Brain microvascular endothelial cell (primary cell): Measurements from ENCODE around the gene EXOG.

Experiments
- DNase-seq: peaks from one replicate; pipeline ENCODE4 v3.0.0-alpha.2; 2020
- H3K27ac ChIP-seq: fragments of 250-450 bp; sonication (Bioruptor Pico); 2 replicates; pipeline ENCODE4 v1.5.1; 2020; ENCODE audit warnings: mild to moderate bottlenecking, moderate library complexity
- H3K27me3 ChIP-seq: fragments of 250-450 bp; sonication (Bioruptor Pico); replicated peaks from 2 replicates; pipeline ENCODE4 v1.5.1; 2020; ENCODE audit warnings: mild to moderate bottlenecking
- H3K36me3 ChIP-seq: fragments of 250-450 bp; sonication (Bioruptor Pico); replicated peaks from 2 replicates; pipeline ENCODE4 v1.5.1; 2020; ENCODE audit warnings: mild to moderate bottlenecking
- H3K4me3 ChIP-seq: 2 replicates; pipeline ENCODE4 v1.5.1; 2011; ENCODE audit warnings: low read depth, mild to moderate bottlenecking, control low read depth, low read length, moderate library complexity
- CTCF ChIP-seq: IDR thresholded peaks from 2 replicates; pipeline ENCODE4 v1.5.1; 2011; ENCODE audit warnings: low read depth, mild to moderate bottlenecking, moderate library complexity, low read length, control low read depth, inconsistent platforms; ENCODE audit errors: missing control alignments
- in situ Hi-C: cut with HindIII; loops from 2 replicates; pipeline ENCODE4 v1.10.0; 2017; ENCODE audit warnings: low sequenced_read_pairs, low pct_ligation_motif_present

The EXOG gene

DNA sequence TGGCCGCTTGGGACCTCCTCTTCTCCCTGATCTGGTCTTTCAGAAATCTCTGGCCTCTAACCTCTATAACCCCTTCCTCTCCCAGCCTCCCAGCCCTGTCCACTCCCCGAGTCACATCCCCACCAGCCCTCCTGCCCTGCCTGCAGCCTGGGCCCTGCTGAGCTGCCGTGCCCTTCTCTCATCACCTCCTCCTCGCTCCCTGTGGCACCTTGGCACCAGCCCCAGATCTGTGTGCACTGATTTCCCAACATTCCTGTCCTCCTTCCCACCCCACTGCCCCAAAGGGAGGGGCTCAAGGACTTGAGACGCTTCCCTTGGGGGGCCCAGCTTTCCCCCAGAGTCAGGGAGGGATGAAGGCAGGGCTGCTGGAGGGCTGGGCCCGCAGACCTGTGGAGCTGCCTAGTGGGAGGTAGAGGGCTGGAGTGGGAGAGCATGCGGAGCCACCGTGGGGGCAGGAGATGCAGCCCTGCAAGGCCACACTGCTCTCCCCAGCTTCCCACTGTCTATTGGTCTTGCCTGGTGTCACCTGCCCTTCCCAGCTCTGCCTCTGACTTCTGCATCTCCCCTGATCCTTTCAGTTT is 42.7 kb downstream of the EXOG start:
- H3K27ac ChIP-seq, result no peak overlapping the region
- H3K4me3 ChIP-seq, result no peak overlapping the region
- H3K27me3 ChIP-seq, result no peaks in the 10 kb centered on the region
- no peak for DNase-seq
- H3K36me3 ChIP-seq, result no peaks in the 10 kb centered on the region
- in situ Hi-C loops, result no loop called here
- TF ChIP-seq CTCF, result no peak

DNA sequence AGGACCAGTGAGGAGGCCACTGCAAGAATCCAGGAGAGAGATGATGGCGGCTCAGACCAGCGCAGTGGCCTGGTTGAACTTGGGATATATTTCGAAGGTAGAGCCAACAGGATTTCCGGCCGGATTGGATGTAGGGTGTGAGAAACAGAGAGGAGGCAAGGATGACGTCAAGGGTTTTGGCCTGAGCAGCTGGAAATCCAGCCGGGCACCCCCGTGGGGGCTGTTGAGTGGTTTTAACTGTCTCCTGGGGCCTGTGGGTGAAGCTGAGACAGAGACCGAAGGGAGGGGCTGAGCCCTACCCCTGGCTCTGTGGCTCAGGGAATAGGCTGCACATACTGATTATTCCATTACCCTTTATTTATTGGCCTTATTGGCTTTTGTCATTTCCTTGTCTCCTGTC is 45.7 kb downstream of the EXOG start:
- TF ChIP-seq CTCF, result no peak
- H3K27ac ChIP-seq, result no peak overlapping the region
- H3K4me3 ChIP-seq, result no peak overlapping the region
- H3K27me3 ChIP-seq, result no peaks in the 10 kb centered on the region
- no peaks in the 10 kb centered on the region for H3K36me3 ChIP-seq
- in situ Hi-C loops, result no loop called here
- peak; percentile 18 for DNase-seq

DNA sequence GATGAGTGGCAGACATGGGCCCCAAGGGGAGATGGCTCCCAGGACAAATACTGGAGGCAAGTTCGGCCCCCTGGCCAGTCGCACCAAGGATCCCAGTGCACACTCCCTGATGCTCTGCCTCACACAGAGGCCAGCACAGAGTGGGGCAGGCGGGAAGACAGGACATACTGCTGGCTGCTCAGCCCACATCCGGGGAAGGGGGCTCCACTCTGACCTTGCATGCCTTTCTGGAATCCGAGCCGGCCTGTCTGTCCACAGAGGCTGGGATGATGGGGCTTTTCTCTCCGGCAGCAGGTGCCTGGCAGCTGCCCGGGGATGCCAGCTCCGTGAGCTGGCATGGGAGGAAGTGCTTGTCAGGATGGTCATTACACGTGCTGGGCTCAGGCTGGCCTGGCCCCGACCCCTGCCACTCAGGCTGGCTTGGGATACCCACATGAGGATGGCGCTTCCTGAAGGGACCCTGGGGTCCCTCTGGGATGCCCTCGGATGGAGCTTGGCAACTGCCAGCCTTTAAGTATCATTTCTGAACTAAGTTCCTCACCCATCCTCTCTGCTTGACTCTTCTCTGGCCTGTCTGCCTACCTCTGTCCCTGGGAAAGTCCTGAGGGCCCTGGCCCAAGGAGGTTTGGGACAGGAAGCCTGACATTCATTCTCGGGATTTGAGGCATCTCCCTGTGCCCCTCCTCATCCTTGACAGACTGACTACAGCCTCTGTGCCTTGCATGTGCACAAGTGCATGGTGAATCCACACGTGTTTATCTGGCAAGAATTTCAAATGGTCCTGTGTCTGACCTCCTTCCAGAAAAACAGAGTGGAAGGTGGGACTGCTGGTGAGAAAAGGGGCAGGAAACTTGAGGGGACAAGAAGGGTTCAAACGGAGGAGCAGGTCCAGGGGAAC is 46.5 kb downstream of the EXOG start:
- H3K27ac ChIP-seq, result no peak overlapping the region
- no peak for DNase-seq
- no peaks in the 10 kb centered on the region for H3K36me3 ChIP-seq
- H3K27me3 ChIP-seq, result no peaks in the 10 kb centered on the region
- TF ChIP-seq CTCF, result no peak
- in situ Hi-C loops, result no loop called here
- H3K4me3 ChIP-seq, result no peak overlapping the region

DNA sequence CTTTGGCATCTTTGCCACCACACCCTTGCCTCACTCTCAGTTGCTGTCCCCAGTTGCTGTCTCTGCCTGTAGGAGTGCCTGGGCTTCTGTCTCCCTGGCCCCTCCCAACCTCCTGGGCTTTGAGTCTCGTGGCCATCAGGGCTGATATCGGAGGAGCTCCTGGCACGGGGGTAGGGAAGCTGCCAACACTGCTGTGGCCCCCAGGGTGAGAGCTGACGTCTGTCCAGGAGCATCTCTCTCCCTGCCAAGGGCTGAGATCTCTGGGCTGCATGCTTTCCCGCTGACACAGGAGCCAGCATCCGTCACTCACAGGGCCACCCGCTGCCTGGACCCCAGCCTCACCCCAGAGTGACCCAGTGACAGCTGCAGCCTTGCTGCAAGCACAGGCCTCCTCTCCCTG is 47.4 kb downstream of the EXOG start:
- no peak overlapping the region for H3K27ac ChIP-seq
- in situ Hi-C loops, result no loop called here
- peak; percentile 32 for DNase-seq
- no peak overlapping the region for H3K4me3 ChIP-seq
- H3K36me3 ChIP-seq, result no peaks in the 10 kb centered on the region
- H3K27me3 ChIP-seq, result no peaks in the 10 kb centered on the region
- no peak for TF ChIP-seq CTCF

- no peak overlapping the region for H3K27ac ChIP-seq
- H3K27me3 ChIP-seq, result no peaks in the 10 kb centered on the region
- H3K36me3 ChIP-seq, result no peaks in the 10 kb centered on the region
- H3K4me3 ChIP-seq, result no peak overlapping the region
- TF ChIP-seq CTCF, result no peak
- in situ Hi-C loops, result no loop called here
- DNase-seq, result no peak
Measured at GRCh38 chr3:38544926-38545325, 48.8 kb downstream of the EXOG start.
